RPMI8226 (cell line): ENCODE measurements around the gene FOXJ3.

Experiments
- DNase-seq: peaks from one replicate; pipeline ENCODE4 v3.0.0-alpha.2; 2015

Gene FOXJ3

GRCh38 chr1:42333662-42334239, 1.3 kb downstream of the FOXJ3 start:
- DNase-seq = no peak

GRCh38 chr1:42332877-42333276, 2.2 kb downstream of the FOXJ3 start:
- no peak for DNase-seq

GRCh38 chr1:42330215-42330614, 4.8 kb downstream of the FOXJ3 start:
- DNase-seq = no peak

- DNase-seq = no peak
Measured at GRCh38 chr1:42328916-42329496, 6.0 kb downstream of the FOXJ3 start.

- no peak for DNase-seq
Measured at GRCh38 chr1:42328047-42328625, 6.9 kb downstream of the FOXJ3 start.

GRCh38 chr1:42325014-42325402, 10.0 kb downstream of the FOXJ3 start:
- DNase-seq = no peak

- no peak for DNase-seq
Measured at GRCh38 chr1:42324398-42325013, 10.5 kb downstream of the FOXJ3 start.

- no peak for DNase-seq
Measured at GRCh38 chr1:42323551-42323950, 11.5 kb downstream of the FOXJ3 start.

GRCh38 chr1:42322577-42322976, 12.5 kb downstream of the FOXJ3 start:
- DNase-seq = no peak

GRCh38 chr1:42321731-42322130, 13.3 kb downstream of the FOXJ3 start:
- no peak for DNase-seq

- no peak for DNase-seq
Measured at GRCh38 chr1:42320708-42321107, 14.3 kb downstream of the FOXJ3 start.

GRCh38 chr1:42319871-42320484, 15.1 kb downstream of the FOXJ3 start:
- DNase-seq = no peak

- no peak for DNase-seq
Measured at GRCh38 chr1:42319128-42319851, 15.7 kb downstream of the FOXJ3 start.

GRCh38 chr1:42318601-42319000, 16.4 kb downstream of the FOXJ3 start:
- no peak for DNase-seq

GRCh38 chr1:42317308-42317707, 17.7 kb downstream of the FOXJ3 start:
- DNase-seq = no peak

- DNase-seq = no peak
Measured at GRCh38 chr1:42316292-42316691, 18.7 kb downstream of the FOXJ3 start.

- DNase-seq = no peak
Measured at GRCh38 chr1:42315500-42315899, 19.5 kb downstream of the FOXJ3 start.

GRCh38 chr1:42313970-42314369, 21.1 kb downstream of the FOXJ3 start:
- DNase-seq = no peak

GRCh38 chr1:42312576-42313212, 22.3 kb downstream of the FOXJ3 start:
- DNase-seq = no peak

- DNase-seq = no peak
Measured at GRCh38 chr1:42311897-42312296, 23.1 kb downstream of the FOXJ3 start.

GRCh38 chr1:42311138-42311537, 23.9 kb downstream of the FOXJ3 start:
- DNase-seq = no peak

- no peak for DNase-seq
Measured at GRCh38 chr1:42306977-42307376, 28.1 kb downstream of the FOXJ3 start.

- no peak for DNase-seq
Measured at GRCh38 chr1:42305639-42306038, 29.4 kb downstream of the FOXJ3 start.
